Sigmoid colon (tissue), 4 donors: ENCODE results near the gene EGF.

Source experiments
- CTCF ChIP-seq, 4 experiments: fragments of 450-650 bp in 3 of 4; fragments of 200-600 bp in 1 of 4; IDR thresholded peaks; one replicate each; pipeline ENCODE4 v1.5.1; 2016 to 2019; ENCODE audit warnings: antibody characterized with exemption in 4 of 4, mild to moderate bottlenecking in 3 of 4, moderate library complexity in 2 of 4
- POLR2A ChIP-seq, 2 donors: fragments of 450-650 bp; IDR thresholded peaks; one replicate each; pipeline ENCODE4 v1.6.1; 2016; ENCODE audit warnings: antibody characterized with exemption in 2 of 2, mild to moderate bottlenecking in 2 of 2, moderate library complexity in 2 of 2
- POLR2AphosphoS5 ChIP-seq, 4 donors: sonication (generic); formaldehyde crosslinking; IDR thresholded peaks; one replicate each; pipeline ENCODE4 v1.6.1; 2017; ENCODE audit warnings: antibody characterized with exemption in 4 of 4

GRCh38 chr4:109969087-109969486 lies 56.4 kb downstream of the EGF start:
- no peak for TF ChIP-seq CTCF (IDR thresholded peaks at IDR 0.05)
- TF ChIP-seq POLR2A (IDR thresholded peaks at IDR 0.05): no peak
- TF ChIP-seq POLR2AphosphoS5 (IDR thresholded peaks at IDR 0.05): no peak
